SK-N-SH treated with all-trans-retinoic acid at 6 μM for 48 hours (cell line): ENCODE data around the gene AIP.

Source experiments
- RARB ChIP-seq: fragments of 250-450 bp; sonication (Bioruptor Pico); IDR thresholded peaks from 2 replicates; pipeline ENCODE4 v1.8.0; 2021; ENCODE audit warnings: mild to moderate bottlenecking, moderate library complexity
- SNAI2 ChIP-seq: fragments of 250-450 bp; sonication (Bioruptor Pico); IDR thresholded peaks from 2 replicates; pipeline ENCODE4 v1.5.0; 2020; ENCODE audit warnings: mild to moderate bottlenecking, moderate library complexity
- ZNF70 ChIP-seq: fragments of 450-650 bp; formaldehyde crosslinking; IDR thresholded peaks from 2 replicates; pipeline ENCODE4 v1.5.0; 2020; ENCODE audit warnings: mild to moderate bottlenecking, moderate library complexity
- TF ChIP-seq, protein P1 (sequence below): fragments of 250-450 bp; sonication (Bioruptor Pico); IDR thresholded peaks from 2 replicates; pipeline ENCODE4 v1.8.0; 2020; ENCODE audit warnings: mild to moderate bottlenecking, moderate library complexity, borderline replicate concordance
- TF ChIP-seq, protein P2 (sequence below): fragments of 250-450 bp; sonication (Bioruptor Pico); IDR thresholded peaks from 2 replicates; pipeline ENCODE4 v1.8.0; 2021; ENCODE audit warnings: low read depth, mild to moderate bottlenecking, moderate library complexity, borderline replicate concordance
- TF ChIP-seq, protein P3 (sequence below): fragments of 250-450 bp; sonication (Bioruptor Pico); IDR thresholded peaks from 2 replicates; pipeline ENCODE4 v1.5.1; 2021; ENCODE audit warnings: mild to moderate bottlenecking, moderate library complexity

DNA sequence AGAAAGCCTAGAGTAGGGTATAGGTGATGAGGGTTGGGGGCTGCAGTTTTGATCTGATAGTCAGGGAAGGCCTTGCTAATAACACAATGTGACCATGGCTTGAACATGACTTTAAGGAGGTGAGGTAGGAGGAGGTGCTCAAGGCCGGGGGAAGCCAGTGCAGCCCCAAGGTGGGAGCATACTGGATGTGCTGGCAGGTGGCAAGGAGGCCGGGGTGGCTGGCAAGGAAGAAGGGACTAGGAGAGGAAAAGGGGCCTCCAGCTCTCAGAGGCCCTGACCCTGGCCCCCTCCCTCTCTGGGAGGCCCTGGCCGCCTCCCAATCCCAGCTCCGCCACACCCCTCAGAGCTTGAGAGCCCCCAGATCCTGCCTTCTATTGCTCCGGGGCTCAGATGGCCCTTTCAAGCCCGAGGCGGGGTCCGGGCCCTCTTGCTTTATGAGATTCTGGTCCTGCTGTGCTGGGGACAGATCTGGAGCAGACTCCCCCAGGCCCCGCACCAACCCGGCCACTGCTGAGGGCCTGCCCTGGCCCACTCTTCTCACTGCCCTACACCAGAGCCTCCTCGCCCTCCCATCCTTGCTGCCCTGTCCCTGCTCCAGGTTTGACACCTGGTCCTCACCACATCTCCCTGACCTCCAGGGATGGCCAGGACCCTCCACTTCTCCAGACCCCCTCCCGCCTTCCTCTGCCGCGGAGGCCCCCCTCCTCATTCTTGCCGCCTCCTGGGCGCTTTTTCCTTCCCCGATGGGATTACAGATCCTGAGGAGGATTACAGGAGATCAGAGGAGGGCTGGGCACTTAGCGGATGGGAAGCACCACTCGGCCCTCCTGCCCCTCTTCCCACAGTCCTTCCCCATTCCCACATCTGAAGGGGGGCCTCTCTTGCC lies 20.5 kb downstream of the AIP start:
- no peak for TF ChIP-seq SNAI2 (CRISPR knock-in tag)
- TF ChIP-seq, protein P1, sequence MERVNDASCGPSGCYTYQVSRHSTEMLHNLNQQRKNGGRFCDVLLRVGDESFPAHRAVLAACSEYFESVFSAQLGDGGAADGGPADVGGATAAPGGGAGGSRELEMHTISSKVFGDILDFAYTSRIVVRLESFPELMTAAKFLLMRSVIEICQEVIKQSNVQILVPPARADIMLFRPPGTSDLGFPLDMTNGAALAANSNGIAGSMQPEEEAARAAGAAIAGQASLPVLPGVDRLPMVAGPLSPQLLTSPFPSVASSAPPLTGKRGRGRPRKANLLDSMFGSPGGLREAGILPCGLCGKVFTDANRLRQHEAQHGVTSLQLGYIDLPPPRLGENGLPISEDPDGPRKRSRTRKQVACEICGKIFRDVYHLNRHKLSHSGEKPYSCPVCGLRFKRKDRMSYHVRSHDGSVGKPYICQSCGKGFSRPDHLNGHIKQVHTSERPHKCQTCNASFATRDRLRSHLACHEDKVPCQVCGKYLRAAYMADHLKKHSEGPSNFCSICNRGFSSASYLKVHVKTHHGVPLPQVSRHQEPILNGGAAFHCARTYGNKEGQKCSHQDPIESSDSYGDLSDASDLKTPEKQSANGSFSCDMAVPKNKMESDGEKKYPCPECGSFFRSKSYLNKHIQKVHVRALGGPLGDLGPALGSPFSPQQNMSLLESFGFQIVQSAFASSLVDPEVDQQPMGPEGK (CRISPR knock-in tag) = no peak
- TF ChIP-seq, protein P2, sequence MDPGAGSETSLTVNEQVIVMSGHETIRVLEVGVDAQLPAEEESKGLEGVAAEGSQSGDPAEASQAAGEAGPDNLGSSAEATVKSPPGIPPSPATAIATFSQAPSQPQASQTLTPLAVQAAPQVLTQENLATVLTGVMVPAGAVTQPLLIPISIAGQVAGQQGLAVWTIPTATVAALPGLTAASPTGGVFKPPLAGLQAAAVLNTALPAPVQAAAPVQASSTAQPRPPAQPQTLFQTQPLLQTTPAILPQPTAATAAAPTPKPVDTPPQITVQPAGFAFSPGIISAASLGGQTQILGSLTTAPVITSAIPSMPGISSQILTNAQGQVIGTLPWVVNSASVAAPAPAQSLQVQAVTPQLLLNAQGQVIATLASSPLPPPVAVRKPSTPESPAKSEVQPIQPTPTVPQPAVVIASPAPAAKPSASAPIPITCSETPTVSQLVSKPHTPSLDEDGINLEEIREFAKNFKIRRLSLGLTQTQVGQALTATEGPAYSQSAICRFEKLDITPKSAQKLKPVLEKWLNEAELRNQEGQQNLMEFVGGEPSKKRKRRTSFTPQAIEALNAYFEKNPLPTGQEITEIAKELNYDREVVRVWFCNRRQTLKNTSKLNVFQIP = no peak
- no peak for TF ChIP-seq ZNF70
- TF ChIP-seq RARB (CRISPR knock-in tag) = no peak
- TF ChIP-seq, protein P3, sequence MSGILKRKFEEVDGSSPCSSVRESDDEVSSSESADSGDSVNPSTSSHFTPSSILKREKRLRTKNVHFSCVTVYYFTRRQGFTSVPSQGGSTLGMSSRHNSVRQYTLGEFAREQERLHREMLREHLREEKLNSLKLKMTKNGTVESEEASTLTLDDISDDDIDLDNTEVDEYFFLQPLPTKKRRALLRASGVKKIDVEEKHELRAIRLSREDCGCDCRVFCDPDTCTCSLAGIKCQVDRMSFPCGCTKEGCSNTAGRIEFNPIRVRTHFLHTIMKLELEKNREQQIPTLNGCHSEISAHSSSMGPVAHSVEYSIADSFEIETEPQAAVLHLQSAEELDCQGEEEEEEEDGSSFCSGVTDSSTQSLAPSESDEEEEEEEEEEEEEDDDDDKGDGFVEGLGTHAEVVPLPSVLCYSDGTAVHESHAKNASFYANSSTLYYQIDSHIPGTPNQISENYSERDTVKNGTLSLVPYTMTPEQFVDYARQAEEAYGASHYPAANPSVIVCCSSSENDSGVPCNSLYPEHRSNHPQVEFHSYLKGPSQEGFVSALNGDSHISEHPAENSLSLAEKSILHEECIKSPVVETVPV = no peak
